Measurements from ENCODE around the gene OPN4.

The OPN4 gene

GRCh38 chr10:86647773-86648703 lies 6.3 kb upstream of the OPN4 start:
- DNase-seq (ENCODE audit: low read depth in 1 of 2, low spot score in 1 of 2): no peak
- TF ChIP-seq CTCF (IDR thresholded peaks at IDR 0.05; ENCODE audit: insufficient read depth, low read length) (no peak), GABPA (IDR thresholded peaks at IDR 0.05; ENCODE audit: low read depth) (no peak), SPI1 (IDR thresholded peaks at IDR 0.05; ENCODE audit: borderline replicate concordance, low read depth) (no peak), REST (IDR thresholded peaks at IDR 0.05; ENCODE audit: insufficient replicate concordance, low read depth) (no peak), POLR2AphosphoS5 (IDR thresholded peaks at IDR 0.05; ENCODE audit: low read depth) (no peak)
- H3K4me3 ChIP-seq (replicated peaks; ENCODE audit: insufficient read depth, low read length): no peak overlapping the region
- no peak overlapping the region for H3K27ac ChIP-seq (replicated peaks)
- no peaks in the 10 kb centered on the region for H3K27me3 ChIP-seq (ENCODE audit: insufficient read depth, poor library complexity, severe bottlenecking)

GRCh38 chr10:86648704-86649427 lies 5.5 kb upstream of the OPN4 start:
- Histone ChIP-seq H3K27me3 (ENCODE audit: insufficient read depth, poor library complexity, severe bottlenecking) (no peaks in the 10 kb centered on the region), H3K27ac (replicated peaks) (no peak overlapping the region), H3K4me3 (replicated peaks; ENCODE audit: insufficient read depth, low read length) (no peak overlapping the region)
- DNase-seq (ENCODE audit: low read depth in 1 of 2, low spot score in 1 of 2): no peak
- TF ChIP-seq GABPA (IDR thresholded peaks at IDR 0.05; ENCODE audit: low read depth): no peak
- TF ChIP-seq CTCF (IDR thresholded peaks at IDR 0.05; ENCODE audit: insufficient read depth, low read length): no peak
- TF ChIP-seq POLR2AphosphoS5 (IDR thresholded peaks at IDR 0.05; ENCODE audit: low read depth): no peak
- no peak for TF ChIP-seq REST (IDR thresholded peaks at IDR 0.05; ENCODE audit: insufficient replicate concordance, low read depth)

- no peak for DNase-seq (ENCODE audit: low read depth in 1 of 2, low spot score in 1 of 2)
- no peaks in the 10 kb centered on the region for H3K27me3 ChIP-seq (ENCODE audit: insufficient read depth, poor library complexity, severe bottlenecking)
- no peak overlapping the region for H3K27ac ChIP-seq (replicated peaks)
- H3K4me3 ChIP-seq (replicated peaks; ENCODE audit: insufficient read depth, low read length): no peak overlapping the region
- no peak for TF ChIP-seq GABPA (IDR thresholded peaks at IDR 0.05; ENCODE audit: low read depth)
Observed at GRCh38 chr10:86649471-86650150, 4.7 kb upstream of the OPN4 start.

GRCh38 chr10:86650151-86650550 lies 4.2 kb upstream of the OPN4 start:
- no peak for DNase-seq (ENCODE audit: low read depth in 1 of 2, low spot score in 1 of 2)
- no peak for TF ChIP-seq POLR2AphosphoS5 (IDR thresholded peaks at IDR 0.05; ENCODE audit: low read depth)
- no peak for TF ChIP-seq SPI1 (IDR thresholded peaks at IDR 0.05; ENCODE audit: borderline replicate concordance, low read depth)
- no peak for TF ChIP-seq REST (IDR thresholded peaks at IDR 0.05; ENCODE audit: insufficient replicate concordance, low read depth)
- TF ChIP-seq CTCF (IDR thresholded peaks at IDR 0.05; ENCODE audit: insufficient read depth, low read length): no peak
- no peak for TF ChIP-seq GABPA (IDR thresholded peaks at IDR 0.05; ENCODE audit: low read depth)
- no peak overlapping the region for H3K4me3 ChIP-seq (replicated peaks; ENCODE audit: insufficient read depth, low read length)
- no peak overlapping the region for H3K27ac ChIP-seq (replicated peaks)
- H3K27me3 ChIP-seq (ENCODE audit: insufficient read depth, poor library complexity, severe bottlenecking): no peaks in the 10 kb centered on the region

All from HL-60 (cell line).